ENCODE results near the gene ARL8B. TPM values are rescaled to one million over a fixed set of nuclear protein-coding genes. Genes with fewer than 3 reads are reported as not detected.
"Not testable (repeated sequence)": the region's sequence is repeated elsewhere in the genome, so short reads cannot be mapped to it uniquely, and the experiment has no call there.

Gene ARL8B
- 145 and 146 TPM in 2 replicates for total RNA-seq

- Histone ChIP-seq H3K27me3 (ENCODE audit: control insufficient read depth, insufficient read depth, low read length) (no peaks in the 10 kb centered on the region), H3K36me3 (ENCODE audit: control insufficient read depth, insufficient read depth, low read length) (no peaks in the 10 kb centered on the region), H3K4me3 (ENCODE audit: low read depth, low read length) (peak within 1 kb of the TSS; percentile 94)
- FAIRE-seq (no peak), DNase-seq (ENCODE audit: low read depth) (peak; percentile 78)
- peak; percentile 92 for TF ChIP-seq CTCF (IDR thresholded peaks at IDR 0.05; ENCODE audit: insufficient read depth, low read length, severe bottlenecking)
Measured at GRCh38 chr3:5122030-5122740, at the start of gene ARL8B. TSS of gene ARL8B (plus strand) at chr3:5122292. CDS start at chr3:5122466, 174 bp downstream.

DNA sequence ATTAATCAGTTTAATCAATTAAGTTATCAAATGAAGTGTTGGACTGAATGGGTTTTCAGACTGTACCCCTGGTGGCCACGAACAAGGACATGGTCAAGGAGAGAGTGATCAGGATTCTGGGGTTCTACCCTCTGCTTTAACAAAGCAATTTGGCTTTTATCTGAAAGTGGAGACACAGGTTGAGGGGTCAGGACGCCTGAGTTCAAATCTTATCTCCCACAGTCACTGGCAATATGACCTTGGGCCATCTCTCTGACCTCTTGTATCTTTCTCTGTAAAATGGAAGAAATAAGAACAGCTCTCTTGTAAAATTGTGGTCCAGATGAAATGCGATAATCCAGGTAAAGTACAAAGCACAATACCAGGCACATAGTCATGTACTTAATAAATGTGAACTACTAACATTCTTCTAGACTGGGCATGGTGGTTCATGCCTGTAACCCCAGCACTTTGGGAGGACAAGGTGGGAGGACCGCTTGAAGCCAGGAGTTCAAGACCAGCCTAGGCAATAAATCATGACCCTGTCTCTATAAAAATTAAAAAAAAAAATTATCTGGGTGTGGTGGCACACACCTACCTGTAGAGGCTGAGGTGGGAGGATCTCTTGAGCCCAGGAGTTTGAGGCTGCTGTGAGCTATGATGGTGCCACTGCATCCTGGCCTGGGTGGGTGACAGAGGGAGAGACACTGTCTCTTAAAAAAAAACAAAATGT, 48.6 kb upstream of the ARL8B start:
- TF ChIP-seq CTCF (IDR thresholded peaks at IDR 0.05; ENCODE audit: insufficient read depth, low read length, severe bottlenecking): no peak
- FAIRE-seq (no peak), DNase-seq (ENCODE audit: low read depth) (no peak)
- Histone ChIP-seq H3K36me3 (ENCODE audit: control insufficient read depth, insufficient read depth, low read length) (no peaks in the 10 kb centered on the region), H3K4me3 (ENCODE audit: low read depth, low read length) (no peak overlapping the region), H3K27me3 (ENCODE audit: control insufficient read depth, insufficient read depth, low read length) (no peaks in the 10 kb centered on the region)

GRCh38 chr3:5078151-5078550, 43.9 kb upstream of the ARL8B start:
- no peak for TF ChIP-seq CTCF (IDR thresholded peaks at IDR 0.05; ENCODE audit: insufficient read depth, low read length, severe bottlenecking)
- Histone ChIP-seq H3K4me3 (ENCODE audit: low read depth, low read length) (no peak overlapping the region), H3K27me3 (ENCODE audit: control insufficient read depth, insufficient read depth, low read length) (no peaks in the 10 kb centered on the region), H3K36me3 (ENCODE audit: control insufficient read depth, insufficient read depth, low read length) (no peaks in the 10 kb centered on the region)
- peak; percentile 92 for DNase-seq (ENCODE audit: low read depth)
- FAIRE-seq: no peak

DNA sequence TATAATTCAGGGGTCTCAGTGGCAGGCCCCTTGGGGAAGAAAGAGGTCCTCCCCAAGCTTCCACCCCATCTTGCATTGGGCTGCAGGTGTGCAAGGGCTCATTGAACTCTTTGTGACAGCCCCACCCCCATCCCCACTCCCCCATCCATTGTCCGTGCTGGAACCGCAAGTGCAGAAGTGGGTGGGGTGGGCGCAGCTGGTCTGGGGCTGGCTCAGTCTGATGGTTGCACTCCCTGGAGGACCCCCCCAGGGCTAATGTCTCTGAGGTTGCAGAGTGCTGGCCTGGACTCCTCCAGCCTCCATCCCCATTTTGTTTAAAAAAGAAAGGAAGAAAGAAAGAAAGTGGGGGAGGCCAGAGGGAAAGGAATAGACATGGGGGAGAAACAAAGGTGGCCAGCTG, 42.3 kb upstream of the ARL8B start:
- no peak for FAIRE-seq

DNA sequence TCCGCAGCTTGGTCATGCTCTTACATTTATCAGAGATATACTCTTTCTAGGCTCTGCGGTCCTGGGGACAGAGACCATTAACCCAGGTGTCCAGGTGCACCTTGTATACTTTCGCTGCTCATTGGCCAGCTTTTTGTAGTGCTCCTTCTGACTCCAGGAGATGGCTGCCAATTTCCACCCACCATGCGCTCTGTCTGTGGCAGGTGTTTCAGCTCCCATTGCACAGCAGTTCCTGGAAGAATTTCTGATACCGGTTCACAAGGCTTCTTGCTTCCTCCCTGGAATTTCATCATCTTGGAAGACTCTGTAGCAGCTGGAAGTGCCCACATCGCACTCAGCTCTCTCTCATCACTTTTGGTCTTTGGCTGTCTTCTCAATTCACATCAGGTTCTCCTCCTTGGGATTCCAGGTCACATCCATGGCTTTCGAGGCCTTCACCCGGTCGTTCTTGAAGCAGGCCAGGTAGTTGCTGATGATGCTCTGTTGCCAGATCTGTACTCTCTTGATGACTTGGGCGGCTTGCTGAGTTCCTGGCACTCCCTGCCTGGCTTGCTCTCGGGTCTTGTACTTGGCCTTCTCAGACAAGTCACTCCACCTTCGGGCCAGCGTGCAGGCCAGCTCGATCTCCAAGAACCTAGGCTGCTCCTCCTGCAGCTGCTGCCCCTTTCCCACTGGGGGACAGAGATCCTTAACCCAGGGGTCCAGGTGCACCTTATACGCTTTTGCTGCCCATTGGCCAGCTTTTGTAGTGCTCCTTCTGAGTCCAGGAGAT, 41.1 kb upstream of the ARL8B start:
- Histone ChIP-seq H3K36me3 (ENCODE audit: control insufficient read depth, insufficient read depth, low read length) (no peaks in the 10 kb centered on the region), H3K4me3 (ENCODE audit: low read depth, low read length) (no peak overlapping the region), H3K27me3 (ENCODE audit: control insufficient read depth, insufficient read depth, low read length) (no peaks in the 10 kb centered on the region)
- FAIRE-seq (no peak), DNase-seq (ENCODE audit: low read depth) (no peak)
- TF ChIP-seq CTCF (IDR thresholded peaks at IDR 0.05; ENCODE audit: insufficient read depth, low read length, severe bottlenecking): no peak

More for the DNA sequence above, 42.3 kb upstream of the ARL8B start:
- no peaks in the 10 kb centered on the region for H3K36me3 ChIP-seq (ENCODE audit: control insufficient read depth, insufficient read depth, low read length)
- no peak overlapping the region for H3K4me3 ChIP-seq (ENCODE audit: low read depth, low read length)
- H3K27me3 ChIP-seq (ENCODE audit: control insufficient read depth, insufficient read depth, low read length): no peaks in the 10 kb centered on the region
- DNase-seq (ENCODE audit: low read depth): no peak
- TF ChIP-seq CTCF (IDR thresholded peaks at IDR 0.05; ENCODE audit: insufficient read depth, low read length, severe bottlenecking): no peak

DNA sequence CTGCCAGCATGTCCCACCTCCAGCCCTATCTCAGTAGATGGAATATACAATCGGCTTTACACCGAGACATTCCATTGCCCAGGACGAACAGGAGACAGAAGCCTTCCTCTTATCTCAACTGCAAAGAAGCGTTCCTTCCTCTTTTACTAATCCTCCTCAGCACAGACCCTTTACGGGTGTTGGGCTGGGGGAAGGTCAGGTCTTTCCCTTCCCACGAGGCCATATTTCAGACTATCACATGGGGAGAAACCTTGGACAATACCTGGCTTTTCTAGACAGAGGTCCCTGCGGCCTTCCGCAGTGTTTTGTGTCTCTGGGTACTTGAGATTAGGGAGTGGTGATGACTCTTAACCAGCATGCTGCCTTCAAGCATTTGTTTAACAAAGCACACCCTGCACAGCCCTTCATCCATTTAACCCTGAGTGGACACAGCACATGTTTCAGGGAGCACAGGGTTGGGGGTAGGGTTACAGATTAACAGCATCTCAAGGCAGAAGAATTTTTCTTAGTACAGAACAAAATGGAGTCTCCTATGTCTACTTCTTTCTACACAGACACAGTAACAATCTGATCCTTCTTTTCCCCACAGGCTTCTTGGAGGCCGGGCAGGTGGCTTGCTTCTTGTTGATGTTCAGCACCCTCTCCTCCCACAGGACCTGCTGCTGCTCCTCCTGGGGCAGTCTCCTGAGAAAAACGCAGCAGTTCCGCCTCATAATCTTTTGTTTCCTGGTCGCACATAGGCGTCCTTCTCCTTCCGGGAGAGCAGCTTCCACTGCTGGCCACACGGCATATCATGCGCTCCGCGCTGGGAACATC, 39.9 kb upstream of the ARL8B start:
- H3K36me3 ChIP-seq (ENCODE audit: control insufficient read depth, insufficient read depth, low read length); FAIRE-seq; DNase-seq (ENCODE audit: low read depth); H3K4me3 ChIP-seq (ENCODE audit: low read depth, low read length); H3K27me3 ChIP-seq (ENCODE audit: control insufficient read depth, insufficient read depth, low read length): not testable (repeated sequence)

Data from bronchial epithelial cell (primary cell).